G401 (cell line): ENCODE results near the gene MEP1A. TPM values are rescaled to one million over a fixed set of nuclear protein-coding genes. Genes with fewer than 3 reads are reported as not detected.
"Not testable (repeated sequence)": the region's sequence is repeated elsewhere in the genome, so short reads cannot be mapped to it uniquely, and the experiment has no call there.

Source experiments
- DNase-seq: peaks from one replicate; pipeline ENCODE4 v3.0.0-alpha.2; 2015; ENCODE audit warnings: low spot score
- in situ Hi-C: cut with HindIII; loops from 2 replicates; pipeline ENCODE4 v1.10.0; 2016; ENCODE audit warnings: low sequenced_read_pairs, mixed read lengths
- total RNA-seq: library from RNA; depleted of rRNA; stranded (reverse); fragments of >200 nt; shearing (Covaris generic); gene quantifications from 2 replicates; pipeline ENCODE4 v1.2.3, GENCODE V29; 2014; rRNA removed

Gene MEP1A
- not detected in 2 replicates for total RNA-seq

GRCh38 chr6:46793138-46793537 is at the start of gene MEP1A:
MEP1A (plus strand) TSS chr6:46793389; CDS start chr6:46793399, 10 bp downstream.
- in situ Hi-C loops: no loop called here

DNA sequence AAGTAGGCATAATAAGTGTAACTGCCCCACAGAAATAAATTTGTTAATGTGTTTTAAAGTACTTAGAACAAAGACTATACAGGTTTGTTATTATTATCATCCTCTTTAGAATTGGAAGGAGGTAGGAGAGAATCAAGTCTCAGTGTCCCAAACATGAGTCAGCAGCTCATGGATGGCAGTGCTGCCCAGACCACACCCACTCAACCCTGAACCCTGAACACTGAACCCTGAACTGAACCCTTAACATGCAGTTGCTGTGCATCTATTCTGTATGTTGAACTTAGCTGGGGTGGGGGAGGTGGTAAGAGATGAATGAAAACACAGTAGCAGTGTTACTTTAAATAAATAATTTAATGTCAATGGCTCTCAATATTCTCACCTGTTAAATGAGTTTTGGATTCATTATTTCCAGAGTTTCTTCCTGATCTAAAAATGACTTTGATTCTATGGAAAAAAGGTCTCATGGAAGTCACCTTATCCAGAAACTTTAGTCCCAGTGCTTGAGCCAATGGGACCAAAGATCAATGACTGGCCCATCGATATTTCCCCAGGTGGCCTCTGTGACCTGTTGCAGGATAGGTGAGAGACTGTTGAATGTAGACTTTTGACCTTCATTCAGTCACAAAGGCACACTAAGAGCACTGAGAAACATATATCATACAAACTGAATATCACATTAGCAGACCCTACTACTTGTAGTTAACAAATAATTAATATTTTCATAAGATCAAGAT is 49.6 kb upstream of the MEP1A start:
- in situ Hi-C loops: no loop called here
- no peak for DNase-seq

More at GRCh38 chr6:46793138-46793537, at the start of gene MEP1A:
- DNase-seq: no peak

- in situ Hi-C loops: not testable (repeated sequence)
Measured at GRCh38 chr6:46744159-46744725, 48.9 kb upstream of the MEP1A start.

DNA sequence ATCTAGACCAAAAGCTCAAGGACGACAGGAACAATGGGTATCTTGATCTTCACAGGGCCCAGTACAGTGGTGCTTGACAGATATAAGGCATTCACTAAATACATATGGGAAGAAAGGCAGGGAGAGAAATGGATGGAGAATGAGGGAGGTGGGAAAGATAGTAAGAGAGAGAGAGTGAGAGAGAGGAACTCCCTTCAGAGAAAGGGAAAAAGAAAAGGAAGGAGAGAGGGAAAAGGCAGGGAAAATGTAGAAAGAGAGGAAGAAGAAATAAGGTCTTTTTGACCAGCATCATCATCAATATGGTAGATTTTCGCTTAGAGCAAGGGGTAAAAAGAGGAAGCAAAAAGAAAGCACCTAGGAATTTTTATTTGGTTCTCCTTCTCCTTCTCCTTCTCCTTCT is 47.2 kb upstream of the MEP1A start:
- in situ Hi-C loops: no loop called here
- no peak for DNase-seq

More at GRCh38 chr6:46744159-46744725, 48.9 kb upstream of the MEP1A start:
- DNase-seq: not testable (repeated sequence)

DNA sequence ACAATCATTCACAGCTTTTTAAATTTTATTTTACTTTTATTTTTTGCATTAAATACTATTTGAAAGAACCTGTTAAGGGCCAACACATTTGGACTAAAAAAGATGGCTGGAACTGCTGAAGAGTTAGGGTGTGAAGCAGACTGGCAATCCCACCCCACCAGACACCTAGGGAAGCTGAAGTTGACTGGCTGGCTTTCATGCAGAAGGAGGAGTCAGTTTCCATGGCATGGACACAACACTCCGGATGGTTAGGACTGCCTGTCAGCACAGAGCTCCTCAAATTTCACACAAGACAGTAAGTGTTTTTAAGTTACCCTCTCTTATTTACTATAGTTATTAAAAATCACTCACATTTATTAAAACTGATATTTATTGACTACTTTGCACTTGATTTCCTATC is 46.5 kb upstream of the MEP1A start, which contains the start of gene ANKRD66:
Gene ANKRD66 (plus strand): TSS at position 238 of the 400 bp plus-strand sequence. CDS start 5,016 bp downstream, outside the sequence.
- DNase-seq: no peak
- in situ Hi-C loops: no loop called here

DNA sequence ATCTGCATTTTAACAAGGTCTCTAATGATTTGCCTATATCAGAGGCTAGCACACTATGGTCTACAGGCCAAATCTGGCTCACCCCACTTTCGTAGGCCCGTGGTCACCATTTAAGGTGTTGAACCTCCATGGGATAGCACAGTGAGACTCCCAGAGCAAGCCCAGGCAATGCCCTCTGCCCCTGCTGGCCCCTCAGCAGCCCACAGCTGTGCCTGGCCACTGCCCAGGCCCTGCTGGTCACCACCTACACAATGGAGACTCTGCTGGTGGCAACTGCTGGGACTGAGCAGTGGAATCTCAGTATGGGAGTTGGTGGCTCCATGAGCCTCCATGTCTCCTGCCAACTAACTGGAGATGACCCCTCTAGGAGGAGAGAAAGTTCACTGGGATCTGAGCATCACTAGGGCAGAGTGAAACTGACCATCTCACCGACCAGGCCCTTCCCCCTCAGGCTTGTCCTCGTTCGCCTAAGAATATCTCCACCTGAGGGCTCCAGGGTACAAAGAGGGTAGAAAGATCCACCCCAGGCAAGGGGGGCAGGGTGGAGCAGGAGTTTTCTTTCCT is 44.2 kb upstream of the MEP1A start:
- in situ Hi-C loops: no loop called here
- no peak for DNase-seq

GRCh38 chr6:46749731-46750130 is 43.5 kb upstream of the MEP1A start:
- no peak for DNase-seq
- in situ Hi-C loops: no loop called here

DNA sequence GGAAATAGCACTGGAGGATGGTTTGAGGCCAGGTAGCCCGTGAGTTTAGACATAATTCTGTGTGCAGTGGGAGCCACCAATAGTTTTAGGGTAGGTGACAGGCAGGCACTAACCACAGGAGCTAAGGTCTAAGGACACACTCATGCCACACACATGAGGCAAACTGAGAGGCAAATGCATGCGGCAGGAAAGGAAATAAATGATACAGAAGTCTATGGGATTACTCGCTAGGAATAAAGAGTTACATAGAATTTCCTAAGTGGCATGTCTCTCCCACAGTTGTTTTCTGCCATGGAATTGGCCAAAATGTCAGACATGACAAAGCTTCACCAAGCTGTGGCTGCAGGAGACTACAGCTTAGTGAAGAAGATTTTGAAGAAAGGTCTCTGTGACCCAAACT is 41.5 kb upstream of the MEP1A start:
- DNase-seq: no peak
- in situ Hi-C loops: no loop called here

GRCh38 chr6:46755865-46756264 is 37.3 kb upstream of the MEP1A start:
- in situ Hi-C loops: no loop called here
- no peak for DNase-seq

DNA sequence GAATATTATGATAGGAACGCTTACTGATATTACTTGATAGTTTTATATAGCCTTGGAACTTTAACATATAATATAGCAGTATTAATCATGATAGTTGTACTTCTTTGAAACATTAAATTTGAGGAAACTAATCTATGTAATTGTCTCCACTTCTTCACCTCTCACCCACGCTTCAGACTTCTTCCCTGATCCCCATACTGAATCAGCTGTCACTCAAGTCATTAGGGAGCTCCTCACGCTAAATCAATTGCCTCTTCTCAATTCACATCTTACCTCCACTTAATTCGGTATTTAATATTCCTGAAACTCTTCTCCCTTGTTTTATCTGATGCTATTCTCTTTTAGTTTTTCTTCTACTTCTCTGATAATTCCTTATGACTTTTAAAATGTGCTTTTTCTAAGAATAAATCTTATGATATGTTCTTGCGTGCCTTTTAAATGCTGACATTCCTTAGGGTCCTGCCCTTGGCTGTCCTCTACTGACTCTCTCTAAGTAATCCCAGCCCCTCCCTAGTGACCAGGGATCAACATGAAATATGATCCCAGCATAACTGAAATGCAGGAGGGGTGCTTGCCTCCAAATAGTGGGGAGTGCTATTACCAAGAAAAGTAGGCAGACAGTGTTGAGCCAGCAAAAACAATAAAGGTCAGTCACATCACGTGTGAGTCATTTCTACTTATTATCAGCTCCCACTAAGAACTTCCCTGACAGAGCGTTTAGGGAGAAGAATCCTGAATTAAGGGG is 36.5 kb upstream of the MEP1A start:
- in situ Hi-C loops: no loop called here
- no peak for DNase-seq

DNA sequence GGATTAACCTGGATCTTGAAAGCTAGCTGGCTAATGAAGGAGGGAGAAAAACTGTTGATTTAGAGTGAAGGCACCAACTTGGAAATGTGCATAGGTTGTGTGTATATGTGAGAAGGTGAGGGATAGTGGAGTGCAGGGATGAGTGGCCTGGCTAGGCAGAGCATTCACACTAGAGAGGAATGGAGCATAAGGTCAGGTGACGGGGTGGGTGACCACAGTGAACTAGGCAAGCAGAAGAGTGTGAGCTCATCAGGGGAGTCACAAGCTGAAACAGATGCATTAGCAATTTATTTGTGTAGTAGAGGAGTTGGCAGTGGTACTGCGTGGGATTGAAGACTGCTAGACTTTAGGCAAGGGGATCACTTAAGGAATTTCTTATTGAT is 36.0 kb upstream of the MEP1A start:
- in situ Hi-C loops: no loop called here
- no peak for DNase-seq

DNA sequence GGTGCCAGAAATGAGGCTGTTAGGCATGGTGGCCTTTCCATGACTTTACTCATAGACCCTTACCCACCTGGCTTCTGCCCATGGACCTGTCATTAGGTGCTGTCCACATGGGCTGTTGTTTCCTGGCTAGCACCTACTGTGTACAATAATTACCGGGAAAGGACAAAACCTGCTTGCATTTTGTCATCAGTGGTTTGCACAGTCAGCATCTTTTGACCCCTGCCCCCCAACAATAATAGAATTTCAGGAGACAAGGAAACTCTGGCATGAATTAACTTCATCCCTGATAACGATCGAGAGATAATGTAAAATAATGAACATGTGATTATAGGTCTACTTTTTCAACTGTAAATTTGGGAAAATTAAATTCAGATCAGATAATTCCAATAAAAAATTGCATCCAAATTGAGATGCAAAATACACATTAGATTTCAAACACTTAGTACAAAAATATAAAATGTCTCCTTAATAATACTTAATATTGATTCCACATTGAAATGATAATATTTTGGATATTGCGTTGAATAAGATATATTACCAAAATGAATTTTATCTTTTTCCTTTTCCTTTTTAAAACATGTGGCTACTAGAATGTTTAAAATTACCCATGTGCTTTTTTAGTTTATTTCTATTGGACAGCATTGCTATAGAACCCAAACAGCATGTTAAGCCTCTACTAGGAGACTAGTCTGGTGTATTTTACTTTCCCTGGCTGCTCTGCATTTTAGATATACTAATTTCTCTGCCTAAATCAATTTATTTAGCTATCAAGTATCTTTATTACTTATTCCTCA is 34.0 kb upstream of the MEP1A start:
- DNase-seq: no peak
- in situ Hi-C loops: no loop called here

GRCh38 chr6:46760925-46761324 is 32.3 kb upstream of the MEP1A start:
- DNase-seq: no peak
- in situ Hi-C loops: no loop called here

GRCh38 chr6:46763466-46763865 is 29.7 kb upstream of the MEP1A start:
- in situ Hi-C loops: no loop called here
- DNase-seq: no peak

- in situ Hi-C loops, DNase-seq: not testable (repeated sequence)
Measured at GRCh38 chr6:46764280-46764679, 28.9 kb upstream of the MEP1A start.

- no peak for DNase-seq
- in situ Hi-C loops: no loop called here
Measured at GRCh38 chr6:46764961-46765360, 28.2 kb upstream of the MEP1A start.

- in situ Hi-C loops: no loop called here
- DNase-seq: no peak
Measured at GRCh38 chr6:46772016-46772415, 21.2 kb upstream of the MEP1A start.

DNA sequence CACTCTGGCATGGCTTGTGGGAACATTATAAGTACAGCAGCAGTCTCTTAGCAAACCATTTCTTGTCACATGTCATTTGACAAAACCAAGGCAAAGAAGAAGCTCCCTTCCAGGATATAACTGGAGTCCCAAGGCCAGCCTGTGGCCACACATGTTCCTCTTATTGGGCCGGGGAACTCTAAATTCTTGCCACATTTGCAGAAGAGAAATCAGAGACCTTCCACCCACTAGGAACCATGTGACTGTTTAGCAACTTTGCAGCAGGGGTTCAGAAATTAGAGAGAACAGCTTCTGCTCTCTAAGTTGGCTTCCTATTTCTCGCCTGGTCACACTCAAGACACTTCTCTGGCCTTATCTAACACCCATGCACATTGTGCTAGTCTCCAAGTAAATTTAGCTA is 20.4 kb upstream of the MEP1A start:
- DNase-seq: no peak
- in situ Hi-C loops: no loop called here

GRCh38 chr6:46773201-46773855 is 19.9 kb upstream of the MEP1A start:
- in situ Hi-C loops: no loop called here
- DNase-seq: no peak
